H4 (cell line): ENCODE data around the gene MAPK13. TPM values are rescaled to one million over a fixed set of nuclear protein-coding genes. Genes with fewer than 3 reads are reported as not detected.
A peak's percentile ranks its signal among the peaks of the same experiment; 100 is the strongest.
"Not testable (repeated sequence)": the region's sequence is repeated elsewhere in the genome, so short reads cannot be mapped to it uniquely, and the experiment has no call there.

ENCODE experiments used
- DNase-seq: peaks from one replicate; pipeline ENCODE4 v3.0.0-alpha.2; 2015; ENCODE audit warnings: low spot score
- total RNA-seq: library from RNA; depleted of rRNA; stranded (reverse); fragments of >200 nt; shearing (Covaris generic); gene quantifications from 2 replicates; pipeline ENCODE4 v1.2.3, GENCODE V29; 2014

Gene MAPK13
- total RNA-seq, 1 experiment from 2014 or later: not detected

DNA sequence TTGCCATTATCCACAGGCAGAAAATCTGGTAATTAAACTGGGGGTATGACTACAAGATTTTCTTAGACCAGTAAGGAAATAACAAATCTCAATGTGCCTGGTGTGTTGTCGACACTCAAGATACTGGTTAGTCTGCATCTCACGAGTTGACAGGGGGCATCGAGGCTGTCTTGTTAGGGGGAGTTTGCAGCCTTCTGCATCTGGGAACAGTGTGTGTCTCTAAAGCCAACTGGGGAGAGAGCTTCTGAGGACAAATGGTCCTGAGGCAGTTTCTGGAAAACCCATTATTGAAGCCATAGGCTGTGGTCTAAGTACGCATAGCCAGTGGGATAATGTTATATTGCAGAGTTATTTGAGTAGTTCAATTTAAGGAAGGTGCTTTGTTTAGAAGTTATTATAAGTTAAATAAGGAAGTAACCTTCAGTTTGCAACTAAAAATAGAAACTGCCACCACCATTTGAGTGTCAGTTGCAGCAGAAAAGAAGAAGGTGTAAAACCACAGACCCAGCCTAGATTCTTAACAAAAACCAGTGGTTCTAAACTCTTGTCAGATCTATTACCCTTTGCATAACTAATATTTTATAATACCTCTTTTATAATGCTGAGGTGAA is 15.4 kb upstream of the MAPK13 start:
- DNase-seq: no peak

DNA sequence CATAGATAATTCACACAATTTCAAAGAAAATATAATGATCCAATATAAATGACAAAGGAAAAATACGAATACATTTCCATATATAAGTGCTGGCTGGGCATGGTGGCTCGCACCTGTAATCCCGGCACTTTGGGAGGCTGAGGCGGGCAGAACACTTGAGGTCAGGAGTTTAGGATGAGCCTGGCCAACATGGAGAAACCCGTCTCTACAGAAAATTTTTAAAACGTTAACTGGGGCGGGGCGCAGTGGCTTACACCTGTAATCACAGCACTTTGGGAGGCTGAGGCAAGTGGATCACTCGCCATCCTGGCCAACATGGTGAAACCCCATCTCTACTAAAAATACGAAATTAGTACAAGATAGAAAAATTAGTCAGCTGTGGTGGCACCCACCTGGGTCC is 14.9 kb upstream of the MAPK13 start:
- no peak for DNase-seq

DNA sequence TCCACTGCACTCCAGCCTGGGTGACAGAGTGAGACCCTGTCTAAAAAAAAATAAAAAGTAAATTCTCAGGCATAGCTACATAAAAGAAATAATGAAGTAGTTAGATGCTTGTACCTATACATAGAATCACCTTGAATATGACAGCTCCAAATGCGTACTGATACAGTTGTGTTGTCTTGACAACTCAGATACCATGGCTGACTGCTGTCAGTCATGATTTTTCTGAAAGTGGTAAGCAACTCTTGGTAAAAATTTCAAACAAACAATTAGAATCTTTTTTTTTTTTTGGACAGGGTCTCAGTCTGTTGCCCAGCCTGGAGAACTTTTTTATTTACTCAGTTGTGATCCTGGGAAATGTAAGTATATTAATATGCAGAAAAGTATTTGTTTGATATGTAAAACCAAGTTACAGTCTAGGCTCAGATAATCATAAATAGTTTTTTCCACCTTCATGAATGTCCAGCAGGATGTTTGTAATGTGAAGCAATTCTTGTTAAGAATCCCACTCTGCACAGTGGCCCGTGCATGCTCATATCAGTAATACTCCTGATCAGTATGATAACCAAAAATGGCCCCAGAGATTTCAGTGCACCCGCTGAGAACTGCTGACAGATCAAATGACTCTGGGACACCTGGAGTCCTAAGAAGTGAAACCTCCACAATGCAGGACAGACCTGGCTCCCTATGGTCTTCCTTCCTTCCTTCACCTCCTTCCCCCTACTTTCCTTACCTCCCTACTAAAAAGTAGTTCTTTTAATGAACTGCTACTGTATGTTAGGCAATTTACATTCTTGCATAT is 14.0 kb upstream of the MAPK13 start:
- DNase-seq: no peak

- DNase-seq: no peak
Observed at GRCh38 chr6:36116943-36117342, 13.4 kb upstream of the MAPK13 start.

DNA sequence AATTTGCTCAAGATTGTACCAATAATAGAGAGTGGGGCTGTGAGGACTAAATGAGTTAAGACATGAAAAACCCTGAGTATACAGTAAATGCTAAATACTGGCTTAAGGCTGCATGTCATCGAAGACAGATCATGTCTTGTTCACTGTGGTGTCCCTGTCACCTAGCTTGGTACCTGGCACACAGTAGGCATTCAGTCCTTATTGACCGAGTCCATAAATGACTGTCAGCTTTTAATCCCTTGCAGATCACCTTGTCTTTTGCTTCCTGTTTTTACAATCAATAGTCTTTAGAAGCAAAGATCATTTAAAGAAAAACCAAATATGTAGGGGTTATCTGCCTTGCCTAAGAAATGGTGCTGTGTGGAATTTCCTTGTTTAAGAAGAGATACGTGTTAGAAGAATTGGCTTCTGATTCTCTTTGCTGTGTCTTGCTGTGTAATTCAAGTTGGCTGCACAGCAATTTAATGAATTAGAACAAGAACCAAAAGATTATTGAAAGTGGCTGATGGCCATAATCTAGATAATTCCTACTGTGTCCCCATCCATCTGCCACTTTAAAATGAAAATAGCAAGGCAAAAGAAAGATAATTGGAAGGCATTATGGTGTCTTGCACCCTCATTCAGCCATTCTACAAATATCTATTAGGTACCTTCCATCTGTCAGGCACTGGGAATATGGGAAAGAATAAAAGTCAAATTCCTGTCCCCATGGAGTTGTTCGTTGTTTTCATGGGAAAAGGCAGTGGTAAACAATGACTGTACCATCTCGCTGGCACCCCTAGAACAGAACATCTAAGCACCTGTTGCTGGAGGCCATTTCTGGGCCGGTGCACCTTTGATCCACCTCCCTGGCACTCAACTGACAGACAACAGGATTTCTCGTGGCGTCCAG is 12.4 kb upstream of the MAPK13 start:
- no peak for DNase-seq

DNA sequence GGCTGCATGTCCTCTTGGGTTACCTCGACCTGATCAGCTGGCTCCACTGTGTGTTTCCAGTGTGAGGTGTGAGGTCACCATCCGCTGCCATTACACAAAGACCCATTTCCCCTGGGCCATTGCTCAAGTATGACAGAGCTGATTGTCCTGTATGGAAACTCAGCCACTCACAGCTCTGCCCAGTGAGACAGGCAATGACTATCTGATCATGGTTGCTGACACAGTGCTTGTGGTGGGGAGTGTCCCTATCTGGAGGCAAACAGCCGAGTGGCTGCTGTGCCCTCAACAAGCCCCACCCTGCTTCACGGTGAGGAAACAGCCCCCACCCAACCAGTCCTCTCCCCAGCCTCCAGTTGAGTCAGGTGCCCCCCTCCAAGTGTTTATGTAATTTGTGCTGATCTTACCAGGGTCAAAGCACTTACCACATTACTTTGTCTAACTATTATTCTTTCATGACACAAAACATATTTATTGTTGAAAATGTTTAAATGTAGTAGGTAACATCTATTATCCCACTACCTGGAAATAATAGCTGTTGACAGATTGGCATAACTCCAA is 11.7 kb upstream of the MAPK13 start:
- no peak for DNase-seq

DNA sequence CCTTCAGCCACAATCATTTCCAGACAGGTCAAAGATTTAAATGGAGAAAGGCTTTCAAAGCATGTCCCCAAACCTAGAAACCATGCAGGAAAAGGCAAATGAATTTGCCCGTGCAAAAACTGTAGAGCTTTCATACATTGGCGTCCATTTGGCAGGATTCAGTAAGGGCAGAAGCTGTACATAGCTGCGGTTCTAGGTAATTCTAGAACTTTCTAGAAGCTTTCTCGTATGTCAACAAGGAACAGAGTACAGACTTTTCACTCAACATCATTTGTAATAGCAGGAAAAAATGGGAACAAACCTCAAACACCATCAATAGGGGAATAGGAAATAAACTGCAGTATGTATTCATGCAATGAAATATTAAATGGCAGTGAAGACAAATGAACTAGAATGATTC is 11.1 kb upstream of the MAPK13 start:
- no peak for DNase-seq

GRCh38 chr6:36120018-36120417 is 10.3 kb upstream of the MAPK13 start:
- DNase-seq: no peak

DNA sequence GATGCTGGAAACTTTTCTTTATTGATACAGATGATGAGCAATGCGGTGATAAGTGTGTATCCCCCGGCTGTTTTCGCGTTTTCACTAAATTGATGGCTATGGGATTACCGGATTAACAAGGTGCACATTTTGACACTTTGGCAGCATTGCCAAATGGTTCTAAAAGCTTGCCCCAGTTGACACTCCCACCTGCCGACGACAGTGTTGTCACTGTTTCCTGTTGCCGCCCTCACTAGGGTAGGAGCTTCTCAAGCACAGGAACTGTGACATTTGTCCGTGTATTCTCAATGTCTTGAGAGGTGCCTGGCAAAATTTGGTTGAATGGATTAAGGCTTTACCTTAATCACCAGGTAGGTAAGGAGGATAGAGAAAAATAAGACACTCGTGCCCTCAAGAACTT is 9.8 kb upstream of the MAPK13 start:
- DNase-seq: no peak

DNA sequence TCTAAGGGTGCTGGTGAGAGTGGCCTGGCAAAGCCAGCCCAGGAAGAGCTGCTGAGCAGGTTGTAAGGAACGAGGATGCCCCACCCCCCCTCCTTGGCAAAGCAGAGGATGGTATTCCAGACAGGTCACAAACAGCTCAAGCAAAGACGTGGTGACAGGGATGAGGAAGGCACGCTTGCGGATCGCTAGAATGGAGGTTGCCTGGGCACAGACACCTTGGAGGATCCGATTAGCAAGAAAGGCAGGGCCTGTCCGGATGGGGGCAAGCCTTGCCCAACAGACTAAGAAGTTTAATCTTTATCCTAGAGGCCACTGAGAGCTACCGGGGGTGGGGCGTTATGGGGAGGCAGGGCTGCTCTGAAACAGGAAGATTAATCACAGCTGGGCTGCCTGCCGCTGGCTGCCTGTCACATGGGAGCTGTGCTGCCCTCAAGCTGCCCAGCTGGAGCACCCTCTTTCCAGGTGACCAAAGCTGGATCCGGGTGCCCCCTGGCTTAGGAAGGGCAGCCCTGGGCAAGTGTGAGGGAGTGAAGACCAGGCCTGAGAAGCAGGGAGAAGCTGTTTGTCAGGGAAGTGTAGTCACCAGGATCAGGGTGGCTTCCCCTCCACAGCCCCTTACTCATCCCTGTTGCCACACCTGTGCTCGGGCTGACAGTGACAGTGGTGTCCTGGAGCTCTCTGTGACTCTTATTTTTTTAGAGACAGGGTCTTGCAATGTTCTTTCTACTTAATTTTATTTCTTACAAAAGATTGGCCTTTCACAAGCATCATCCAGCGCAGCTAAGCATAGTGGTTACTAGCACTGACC is 9.1 kb upstream of the MAPK13 start:
- no peak for DNase-seq

DNA sequence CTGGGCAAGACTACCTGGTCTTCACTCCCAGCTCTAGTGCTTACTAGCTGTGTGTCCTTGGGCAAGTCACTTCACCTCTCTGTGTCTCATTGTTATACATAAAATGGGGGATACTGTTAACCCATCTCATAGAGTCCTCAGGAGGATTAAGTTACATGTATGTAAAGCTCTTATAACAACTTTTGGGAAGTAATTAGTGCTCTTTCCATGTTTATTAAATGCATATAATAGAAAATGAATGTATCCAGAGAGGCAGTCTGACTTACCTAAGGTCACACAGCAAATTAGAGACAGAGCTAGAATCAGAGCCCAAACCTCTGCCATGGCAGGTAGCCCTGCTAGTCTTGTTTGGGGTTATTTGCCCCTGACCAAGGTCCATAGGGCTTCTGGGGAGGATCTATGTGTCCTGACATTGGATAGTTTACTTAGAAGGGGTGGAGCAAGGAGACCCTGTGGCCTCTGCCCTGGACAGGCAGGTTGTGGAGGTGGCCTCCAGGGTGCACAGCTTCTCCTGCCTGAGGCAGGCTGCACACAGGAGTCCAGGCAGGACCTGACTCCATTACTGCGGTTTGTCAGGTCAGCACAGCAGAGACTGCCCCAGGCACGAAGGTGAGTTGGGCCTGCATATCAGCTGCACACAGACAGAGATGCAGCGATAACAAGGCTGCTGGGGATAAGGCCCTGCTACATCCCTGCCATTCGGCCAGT is 8.4 kb upstream of the MAPK13 start:
- DNase-seq: no peak

DNA sequence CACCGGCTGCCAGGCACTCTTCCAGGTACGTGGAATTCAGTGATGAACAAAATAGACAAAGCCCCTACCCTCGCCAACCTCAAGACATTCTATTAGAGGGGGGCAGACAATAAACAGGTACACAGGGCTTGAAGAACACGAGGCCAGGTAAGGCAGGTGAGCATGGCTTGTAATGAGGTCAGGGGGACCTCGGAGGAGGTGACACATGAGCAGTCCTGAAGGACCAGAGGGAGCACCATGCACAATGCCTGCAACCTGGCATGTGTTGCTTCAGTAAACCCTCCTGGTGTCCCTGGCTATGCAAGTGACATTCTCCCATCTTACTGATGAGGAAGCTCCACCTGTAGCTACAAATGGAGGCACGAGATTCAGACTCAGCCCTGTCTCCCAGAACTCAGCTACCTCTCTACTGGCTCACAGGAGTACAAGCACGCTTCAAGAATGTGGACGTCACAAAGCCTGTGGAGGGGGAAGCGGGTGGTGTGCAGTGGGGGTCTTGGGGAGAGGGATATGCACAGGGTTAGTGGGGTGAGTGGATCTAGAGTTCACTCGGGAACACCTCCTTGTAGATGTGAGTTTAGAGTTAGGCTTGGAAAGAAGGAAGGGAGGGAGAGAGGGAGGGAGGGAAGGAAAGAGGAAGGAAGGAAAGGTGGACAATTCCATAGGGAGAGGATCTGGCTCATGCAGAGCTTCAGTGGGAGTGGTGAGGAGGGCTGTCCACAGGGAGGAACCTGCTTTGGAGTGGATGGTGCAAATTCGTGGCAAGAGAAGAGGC is 7.6 kb upstream of the MAPK13 start:
- no peak for DNase-seq

- DNase-seq: peak; percentile 68
Observed at GRCh38 chr6:36123270-36124139, 6.8 kb upstream of the MAPK13 start.

GRCh38 chr6:36124346-36124745 is 6.0 kb upstream of the MAPK13 start:
- DNase-seq: not testable (repeated sequence)

GRCh38 chr6:36124881-36125280 is 5.4 kb upstream of the MAPK13 start:
- DNase-seq: no peak

GRCh38 chr6:36125575-36125974 is 4.7 kb upstream of the MAPK13 start:
- DNase-seq: no peak

DNA sequence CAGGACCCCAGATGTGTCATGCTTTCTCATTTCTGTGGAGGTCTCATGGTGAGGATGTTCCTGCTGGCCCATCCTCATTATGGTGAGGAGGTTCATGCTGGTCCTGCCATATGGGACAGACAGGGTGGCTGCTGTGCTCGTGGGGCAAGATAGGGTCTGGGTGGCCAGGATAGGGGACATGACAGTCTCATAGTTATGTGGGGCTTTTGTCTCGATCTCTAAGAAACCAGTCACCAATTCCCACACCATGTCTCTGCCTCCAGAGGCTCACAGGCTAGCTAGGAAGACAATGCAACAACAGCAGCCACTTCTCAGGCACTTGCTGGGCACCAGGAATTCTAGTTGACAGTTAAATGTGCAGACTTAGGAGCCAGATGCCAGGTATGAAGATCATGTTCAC is 4.2 kb upstream of the MAPK13 start:
- DNase-seq: no peak

- no peak for DNase-seq
Observed at GRCh38 chr6:36126553-36127458, 3.5 kb upstream of the MAPK13 start.
